Activated CD8-positive, alpha-beta memory T cell treated with anti-CD3 and anti-CD28 coated beads, Interleukin-2, amount 50 U/mL, for 1 hour (primary cell): ENCODE measurements around the gene FLRT1.
"Not testable (repeated sequence)": the region's sequence is repeated elsewhere in the genome, so short reads cannot be mapped to it uniquely, and the experiment has no call there.

Experiments used
- DNase-seq: peaks from one replicate; pipeline ENCODE4 v3.0.0-alpha.2; 2020; ENCODE audit errors: extremely low read depth

FLRT1 gene

DNA sequence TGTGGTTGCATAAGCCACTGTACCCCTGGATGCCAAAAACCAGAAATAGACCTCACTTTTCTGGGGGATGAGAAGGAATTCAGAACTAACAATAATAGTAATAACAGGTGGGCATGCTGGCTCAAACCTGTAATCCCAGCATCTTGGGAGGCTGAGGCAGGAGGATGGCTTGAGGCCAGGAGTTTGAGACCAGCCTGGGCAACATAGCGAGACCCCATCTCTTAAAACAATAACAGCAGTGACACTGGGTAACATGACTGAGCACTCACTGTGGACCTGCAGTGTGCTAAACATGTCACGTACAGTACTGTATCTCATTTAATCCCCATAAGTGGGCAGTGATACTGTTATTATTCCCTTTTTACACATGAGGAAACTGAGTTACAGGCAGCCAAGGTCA, 10.0 kb downstream of the FLRT1 start:
- no peak for DNase-seq

DNA sequence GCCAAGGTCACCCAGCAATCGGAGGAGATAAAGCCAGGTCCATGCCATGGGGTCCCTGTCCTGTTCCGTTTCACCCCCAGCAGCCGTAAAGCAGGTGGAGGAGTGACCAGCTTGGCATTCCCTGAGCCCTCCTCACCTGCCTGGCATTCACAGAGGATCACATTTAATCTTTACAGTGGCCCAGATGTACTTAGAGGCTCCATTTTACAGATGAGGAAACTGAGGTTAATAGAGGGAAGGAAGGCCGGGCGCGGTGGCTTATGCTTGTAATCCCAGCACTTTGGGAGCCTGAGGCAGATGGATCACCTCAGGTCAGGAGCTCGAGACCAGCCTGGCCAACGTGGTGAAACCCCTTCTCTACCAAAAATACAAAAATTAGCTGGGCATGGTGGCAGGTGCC, 11.6 kb downstream of the FLRT1 start:
- DNase-seq, result not testable (repeated sequence)

DNA sequence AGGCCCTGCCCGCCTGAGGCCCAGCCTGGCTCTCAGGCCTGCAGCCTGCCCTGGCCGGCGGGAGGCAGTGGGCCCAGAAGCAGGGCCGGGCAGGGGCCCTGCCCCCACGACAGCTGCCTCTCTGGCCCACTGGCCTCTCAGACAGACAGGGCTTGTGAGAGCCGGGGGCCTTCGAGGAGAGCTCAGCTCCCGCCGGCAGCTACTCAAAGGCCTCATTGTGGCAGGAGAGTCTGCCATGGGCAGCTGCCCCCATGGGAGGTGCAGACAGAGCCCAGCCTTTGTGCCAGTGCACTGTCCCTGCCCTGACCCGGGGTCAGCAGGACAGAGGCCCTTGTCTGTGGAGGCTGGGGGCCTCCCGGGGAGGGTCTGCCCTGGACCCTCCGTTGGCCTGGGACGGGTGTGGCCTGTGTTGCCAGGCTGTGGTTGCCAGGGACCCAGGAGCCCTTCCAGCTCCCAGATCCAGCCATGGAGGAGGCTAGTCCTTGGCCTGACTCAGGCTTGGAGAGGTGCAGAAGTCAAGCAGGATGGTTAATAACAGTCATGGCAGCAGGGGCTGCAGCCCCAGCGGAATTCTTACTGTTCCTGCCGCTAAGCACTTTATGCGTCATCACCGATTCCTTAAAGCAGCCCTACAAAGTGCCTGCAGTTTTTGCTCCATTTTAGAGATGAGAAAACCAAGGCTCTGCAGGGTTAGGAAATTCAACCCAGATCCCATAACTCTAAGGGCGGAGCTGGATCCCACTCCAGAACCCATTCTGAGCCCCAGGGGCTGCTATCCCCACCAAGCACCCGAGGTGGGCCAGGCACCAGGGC, 12.5 kb downstream of the FLRT1 start:
- DNase-seq, result no peak

DNA sequence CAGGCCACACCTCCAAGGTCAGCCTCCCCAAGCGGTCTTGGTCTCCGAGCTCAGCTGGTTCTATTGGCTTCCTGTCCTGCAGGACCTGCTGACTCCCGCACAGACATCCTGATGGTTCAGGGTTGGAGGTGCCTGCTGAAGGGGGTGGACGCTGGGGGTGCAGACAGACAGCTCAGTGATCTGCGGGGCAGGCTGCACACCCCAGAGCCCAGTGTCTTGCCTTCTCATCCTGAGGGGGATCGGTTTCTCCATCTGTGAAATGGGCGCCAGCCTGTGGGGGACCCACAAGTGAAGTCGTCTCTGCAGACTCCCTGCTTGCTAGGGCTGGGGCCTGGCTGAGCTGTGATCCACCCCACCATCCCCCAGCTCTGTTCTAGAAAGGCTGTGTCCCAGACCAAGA, 13.8 kb downstream of the FLRT1 start:
- no peak for DNase-seq

DNA sequence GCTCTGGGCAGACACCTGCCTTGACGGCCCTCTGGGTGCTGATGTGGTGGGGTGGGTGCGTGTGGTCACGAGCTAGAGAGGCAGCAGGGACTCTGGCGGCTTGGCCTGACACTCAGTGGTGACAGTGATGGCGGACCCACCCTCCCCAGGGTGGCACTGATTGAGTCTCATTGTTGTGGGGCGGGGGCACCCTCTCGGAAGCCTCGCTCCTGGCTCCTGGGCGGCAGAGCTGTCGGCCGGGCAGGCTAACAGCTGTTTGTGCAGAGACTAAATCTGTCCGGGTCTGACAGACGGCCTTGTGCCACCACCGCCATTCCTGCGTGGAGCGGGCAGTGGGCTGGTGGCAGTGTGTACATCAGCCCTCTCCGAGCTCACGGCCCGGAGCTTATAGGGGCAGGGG, 15.6 kb downstream of the FLRT1 start:
- DNase-seq, result no peak

DNA sequence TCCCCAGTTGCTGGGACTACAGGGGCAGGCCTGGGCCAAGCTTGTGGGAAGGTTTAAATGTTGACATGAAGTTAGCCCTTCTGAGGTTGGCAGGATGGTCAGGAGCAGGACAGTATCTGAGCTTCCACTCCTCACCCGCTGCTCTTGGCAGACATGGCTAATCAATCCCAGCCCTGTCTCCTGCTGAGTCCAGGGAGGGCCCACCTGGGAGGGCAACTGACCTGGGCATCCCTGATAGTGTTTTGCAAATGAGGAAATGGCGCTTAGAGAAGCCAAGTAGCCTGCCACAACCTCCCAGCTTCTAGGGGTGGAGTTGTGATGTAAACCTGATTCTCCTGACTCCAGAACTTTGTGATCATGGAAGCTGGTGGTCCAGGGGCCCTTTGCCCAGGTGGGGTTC, 16.7 kb downstream of the FLRT1 start:
- no peak for DNase-seq

DNA sequence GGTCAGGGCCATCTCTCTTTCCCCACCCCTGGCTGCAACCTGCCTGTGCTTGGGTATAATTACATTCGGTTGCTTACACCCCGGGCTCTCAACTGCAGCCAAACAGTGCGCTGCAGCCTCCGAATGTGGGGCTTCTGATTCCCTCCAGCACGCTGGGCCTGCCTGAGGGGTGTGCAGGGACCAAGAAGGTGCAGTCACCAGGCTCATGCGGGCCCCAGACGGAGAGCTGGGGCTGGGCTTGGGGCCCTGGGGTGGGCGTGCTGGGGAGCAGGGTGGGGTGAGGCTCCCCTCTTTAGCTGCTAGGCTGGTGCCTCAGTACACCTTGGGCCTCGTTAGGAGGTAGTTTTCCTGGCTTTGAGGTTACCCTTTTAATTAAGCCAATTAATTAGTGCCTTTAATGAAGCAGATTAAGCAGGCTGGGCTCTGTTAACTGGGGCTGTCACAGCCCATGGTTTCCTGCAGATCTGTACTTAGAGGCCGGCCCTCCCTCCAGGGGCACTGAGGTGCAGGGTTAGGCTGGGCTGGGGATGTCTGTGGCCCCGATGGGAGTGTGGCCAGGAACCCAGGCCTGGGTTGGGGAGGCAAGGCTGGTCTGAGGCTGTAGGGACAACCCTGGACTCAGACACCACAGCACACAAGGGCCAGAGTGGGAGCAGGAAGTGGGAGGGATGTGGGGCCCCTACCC, 17.3 kb downstream of the FLRT1 start:
- no peak for DNase-seq

DNA sequence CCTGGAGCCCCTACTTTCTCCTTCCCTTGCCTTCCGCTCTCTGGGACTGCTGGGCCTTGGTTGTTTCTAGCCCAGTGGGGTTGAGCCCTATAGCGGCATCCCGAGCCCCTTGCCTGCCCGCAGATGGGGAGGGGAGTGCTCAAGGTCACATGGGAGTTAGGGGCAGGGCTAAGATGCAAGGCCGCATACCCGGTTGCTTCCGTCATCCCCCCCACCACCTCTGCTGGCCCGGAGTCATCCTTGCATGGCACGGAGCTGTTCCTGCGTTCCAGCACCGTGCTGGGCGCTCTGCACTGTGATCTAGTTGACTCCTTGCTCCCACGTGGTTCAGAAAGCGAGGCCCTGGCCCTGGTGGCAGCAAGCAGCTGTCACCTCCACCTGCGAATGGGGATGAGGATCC, 18.0 kb downstream of the FLRT1 start:
- no peak for DNase-seq

DNA sequence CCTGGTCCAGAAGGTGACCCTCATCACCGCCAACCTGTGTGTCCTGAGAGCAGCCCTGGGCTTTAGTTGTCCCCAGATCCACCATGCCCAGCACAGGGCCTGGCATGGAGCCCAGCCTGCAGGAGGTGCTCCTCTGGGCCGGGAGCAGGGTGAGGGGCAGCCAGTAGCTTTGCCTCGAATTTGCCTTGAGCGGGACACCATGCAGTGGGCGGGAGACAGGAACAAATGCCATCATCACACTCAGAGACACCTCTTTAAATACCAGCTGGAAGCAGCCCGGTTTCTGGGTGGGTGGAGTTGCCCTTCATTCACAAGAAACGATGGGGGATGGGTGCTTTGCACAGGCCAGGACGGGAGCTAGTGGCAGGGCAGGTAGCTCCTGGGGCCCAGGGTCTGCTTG, 19.3 kb downstream of the FLRT1 start:
- no peak for DNase-seq

DNA sequence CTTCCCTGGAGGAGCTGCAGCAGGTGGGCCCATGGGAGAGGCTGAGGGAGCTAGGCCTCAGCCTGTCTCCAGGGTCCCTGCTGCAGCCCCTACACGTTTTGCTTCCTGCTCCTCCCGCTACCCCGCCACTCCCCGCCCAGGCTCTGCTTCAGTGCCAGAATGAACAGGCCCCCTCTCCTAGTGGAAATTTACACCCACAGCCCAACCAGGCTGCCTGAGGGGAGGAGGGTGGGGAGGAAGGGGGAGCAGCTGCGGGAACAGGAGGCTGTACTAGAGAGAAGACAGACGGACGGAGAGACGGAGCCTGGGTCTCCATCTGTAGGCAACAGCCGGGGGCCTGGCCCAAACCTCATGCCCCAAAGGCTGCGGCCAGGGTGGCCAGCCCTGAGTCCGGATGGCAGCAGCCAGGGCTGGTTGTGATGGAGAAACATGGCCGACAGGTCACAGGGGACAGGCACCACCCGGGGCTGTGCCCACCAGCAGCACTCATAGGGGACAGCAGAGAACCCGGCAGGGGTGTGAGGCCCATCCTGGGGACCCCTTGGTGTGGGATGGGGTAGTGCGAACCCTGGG, 20.6 kb downstream of the FLRT1 start:
- DNase-seq, result no peak

DNA sequence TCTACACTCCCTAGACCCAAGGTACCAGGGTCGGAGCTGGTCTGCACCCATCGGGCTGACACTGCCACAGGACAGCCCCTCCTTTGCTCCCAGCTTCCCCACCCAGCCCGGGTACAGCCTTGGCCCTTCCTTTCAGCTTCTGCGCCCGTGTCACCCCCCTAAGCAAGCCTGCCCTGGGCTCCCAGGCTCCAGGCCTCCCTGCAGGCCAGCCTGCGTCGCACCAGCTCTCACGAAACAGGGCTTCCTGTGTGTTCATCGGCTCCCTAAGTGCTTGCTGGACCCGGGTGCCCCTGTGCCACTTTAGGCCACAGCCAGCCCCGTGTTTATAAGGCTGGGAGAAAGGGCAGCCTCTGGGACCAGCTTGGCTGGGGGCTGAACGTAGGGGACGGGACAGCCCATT, 21.1 kb downstream of the FLRT1 start:
- DNase-seq, result no peak

DNA sequence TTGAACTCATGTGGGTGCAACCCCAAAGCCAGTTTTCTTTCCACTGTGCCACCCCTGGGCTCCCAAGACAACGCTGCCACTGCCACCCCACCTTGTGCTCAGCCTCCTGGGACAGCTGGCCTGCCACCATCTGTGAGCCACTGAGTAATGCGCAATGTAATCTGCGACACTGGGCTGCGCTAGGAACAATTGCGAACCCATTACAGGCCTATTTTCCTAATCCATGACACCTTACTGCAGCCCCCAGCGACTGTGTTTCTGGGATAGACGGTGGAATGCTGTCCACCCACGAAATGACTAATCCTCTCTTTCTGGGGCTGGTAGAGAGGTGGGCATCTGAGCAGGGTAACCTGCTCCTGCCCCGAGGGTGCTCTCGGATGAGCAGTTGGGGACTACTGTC, 22.2 kb downstream of the FLRT1 start:
- no peak for DNase-seq

DNA sequence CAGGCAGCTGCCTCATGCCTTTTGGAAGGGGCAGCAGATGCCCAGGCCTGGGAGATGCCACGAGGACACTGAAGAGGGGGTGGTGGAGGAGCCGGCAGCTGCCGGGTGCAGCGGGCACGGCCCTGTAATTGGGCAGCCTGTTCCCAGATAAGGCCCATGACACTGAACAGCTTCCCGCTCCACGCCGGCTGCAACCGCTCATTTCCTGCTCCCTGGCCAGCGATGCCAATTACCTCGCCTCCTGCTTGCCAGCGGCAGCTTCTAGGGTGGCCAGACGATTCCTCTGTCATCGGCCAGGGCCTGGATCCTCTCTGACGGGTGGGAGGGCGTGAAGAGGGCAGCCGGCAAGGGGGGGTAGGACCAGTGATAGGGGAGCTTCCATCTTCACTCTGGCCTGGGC, 22.8 kb downstream of the FLRT1 start:
- no peak for DNase-seq

DNA sequence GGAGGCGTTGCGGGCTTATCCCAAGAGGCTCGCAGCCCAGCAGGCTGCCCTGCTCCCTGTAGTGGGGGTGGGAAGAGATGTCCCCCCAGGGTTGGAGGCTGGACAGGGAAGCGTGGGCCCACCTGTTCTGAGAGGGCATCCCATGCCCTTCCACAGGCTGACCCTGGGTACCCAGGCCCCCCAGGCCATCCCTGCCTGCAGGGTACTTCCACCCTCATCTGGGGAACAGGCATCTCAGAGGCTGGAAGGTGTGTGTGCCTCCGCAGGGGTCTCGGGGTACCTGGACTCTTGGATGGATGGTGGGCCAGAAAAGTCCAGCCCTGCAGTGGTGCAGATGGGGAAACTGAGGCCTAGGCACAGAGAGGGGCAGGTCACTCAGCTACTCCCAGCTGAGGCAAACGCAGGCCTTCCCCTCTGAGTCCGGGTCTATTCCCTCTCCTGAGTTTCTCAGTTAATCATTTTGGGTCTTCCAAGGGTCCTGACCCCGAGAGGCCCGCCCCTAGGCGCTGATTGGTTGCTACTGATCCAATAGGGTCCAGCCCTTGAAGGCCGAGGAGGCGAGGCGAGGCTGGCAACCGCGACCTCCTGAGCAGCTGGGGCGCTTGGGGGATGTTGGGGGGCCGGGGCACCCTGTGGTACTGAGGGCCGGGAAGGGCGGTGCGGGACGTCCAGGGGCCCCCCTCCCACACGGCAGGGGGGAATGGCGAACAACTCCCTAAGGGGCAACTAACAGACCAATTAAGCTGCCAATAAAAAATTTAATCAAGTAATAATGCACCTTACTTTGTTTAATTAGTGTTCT, 23.8 kb downstream of the FLRT1 start:
- no peak for DNase-seq

DNA sequence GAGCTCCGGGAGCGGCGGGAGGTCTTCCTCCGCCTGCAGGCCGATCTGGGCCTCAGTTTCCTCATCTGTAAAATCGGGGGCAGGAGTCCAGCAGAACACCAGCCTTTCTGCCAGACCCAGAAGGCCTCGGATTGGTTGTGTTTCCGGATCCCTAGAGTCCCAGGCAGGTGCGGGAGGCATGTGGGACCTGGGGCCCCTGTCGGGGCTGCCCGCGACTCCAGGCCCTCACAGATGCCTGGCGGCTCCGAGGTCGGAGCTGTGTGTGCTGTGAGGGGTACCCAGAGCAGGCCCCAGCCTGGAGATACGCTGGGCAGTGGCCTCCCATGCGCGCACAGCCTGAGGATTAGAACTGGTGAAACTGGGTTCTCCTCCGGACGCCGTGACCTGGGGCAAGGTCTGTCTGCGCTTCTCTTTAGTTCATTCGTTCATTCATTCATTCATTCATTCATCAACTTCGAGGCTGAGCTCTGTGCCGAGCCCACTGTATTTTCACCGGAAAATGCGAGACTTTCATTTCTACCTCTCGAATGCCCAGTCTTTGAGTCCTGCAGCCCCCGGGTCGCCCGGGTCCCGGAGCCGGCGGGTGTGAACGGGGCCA, 24.6 kb downstream of the FLRT1 start:
- DNase-seq, result no peak

DNA sequence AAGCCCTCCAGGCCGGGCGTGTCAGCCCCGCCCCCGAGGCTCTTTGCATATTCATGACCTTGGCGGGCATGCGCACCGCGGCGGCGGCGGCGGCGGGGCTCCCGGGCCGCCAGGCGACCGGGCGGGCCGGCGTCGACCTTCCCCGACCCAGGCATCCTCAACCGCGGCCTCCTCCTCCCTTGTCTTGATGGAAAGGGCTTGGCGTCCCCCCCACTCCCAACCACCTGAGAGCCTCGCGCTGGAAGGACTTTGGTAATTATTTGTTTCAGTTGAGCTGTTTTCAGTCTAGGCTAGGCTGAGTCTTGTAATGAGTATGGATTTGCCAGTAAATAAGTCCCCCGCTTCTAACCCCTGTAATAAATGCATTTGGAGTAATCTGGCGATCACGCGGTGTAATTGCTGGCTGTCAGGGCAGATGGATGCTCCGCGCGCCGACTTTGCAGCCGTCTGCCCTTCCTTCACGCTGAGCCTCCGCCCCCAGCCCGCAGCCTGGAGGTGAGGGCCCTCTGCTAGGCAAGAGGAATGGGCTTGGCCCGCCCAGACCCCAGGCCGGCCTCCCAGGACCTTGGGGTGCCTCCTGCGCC, 25.2 kb downstream of the FLRT1 start:
- peak; percentile 17 for DNase-seq

DNA sequence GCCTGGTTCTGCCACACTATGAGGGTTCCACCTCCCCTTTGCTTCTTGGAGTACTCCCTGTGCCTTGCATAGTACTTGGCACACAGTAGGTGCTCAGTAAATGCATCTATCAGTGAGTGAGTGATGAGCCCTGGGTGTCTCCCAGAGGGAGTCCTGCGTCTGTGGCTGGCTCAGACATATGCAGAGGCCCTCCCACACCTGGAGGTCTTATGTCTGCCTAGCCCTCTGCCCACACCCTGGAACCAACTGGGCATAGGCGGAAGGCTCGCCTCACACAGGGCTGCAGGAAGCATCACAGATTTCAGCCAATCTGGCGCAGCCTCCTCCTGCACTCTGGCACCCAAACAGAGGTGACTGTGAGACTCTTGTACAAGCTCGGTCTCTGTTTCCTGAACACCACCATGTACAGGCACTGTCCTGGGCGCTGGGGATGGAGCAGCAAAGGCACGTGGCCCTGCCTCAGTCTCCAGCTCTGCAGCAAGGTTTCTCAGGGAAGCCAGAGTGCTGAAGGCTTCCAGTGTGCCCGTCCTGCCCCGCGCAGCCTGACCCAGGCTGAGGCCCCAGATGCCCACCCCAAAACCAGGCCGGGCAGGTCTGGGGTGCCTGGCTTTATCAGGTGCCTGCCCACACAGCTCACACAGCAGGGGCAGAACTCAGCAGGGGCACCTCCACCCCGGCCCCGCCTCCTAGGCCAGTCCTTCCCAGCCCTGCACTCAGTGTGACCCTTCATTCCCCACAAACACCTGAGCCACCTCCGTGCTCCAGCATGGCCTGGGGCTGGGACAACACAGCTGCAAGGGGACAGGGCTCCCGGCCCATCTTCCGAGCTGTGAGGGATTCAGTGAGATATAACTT, 26.7 kb downstream of the FLRT1 start:
- no peak for DNase-seq

DNA sequence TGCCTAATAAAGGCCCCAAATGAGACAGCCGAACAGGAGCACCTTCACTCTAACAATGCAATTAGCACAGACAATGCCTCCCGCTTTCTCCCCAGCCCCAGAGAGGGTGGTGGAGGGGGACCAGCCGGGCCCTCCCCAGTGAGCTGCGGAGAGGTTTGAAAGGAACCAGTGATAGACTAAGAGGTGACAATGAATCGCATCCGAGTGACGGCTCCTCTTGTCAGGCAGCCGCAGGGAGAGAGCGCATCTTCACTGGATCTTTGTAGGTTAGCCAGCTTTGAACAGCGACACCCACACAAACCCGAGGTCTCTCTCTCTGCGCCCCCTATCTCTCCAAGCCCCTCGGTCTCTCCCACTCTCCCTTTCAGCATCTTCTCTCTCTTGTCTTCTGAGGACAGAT, 28.0 kb downstream of the FLRT1 start:
- DNase-seq, result no peak

DNA sequence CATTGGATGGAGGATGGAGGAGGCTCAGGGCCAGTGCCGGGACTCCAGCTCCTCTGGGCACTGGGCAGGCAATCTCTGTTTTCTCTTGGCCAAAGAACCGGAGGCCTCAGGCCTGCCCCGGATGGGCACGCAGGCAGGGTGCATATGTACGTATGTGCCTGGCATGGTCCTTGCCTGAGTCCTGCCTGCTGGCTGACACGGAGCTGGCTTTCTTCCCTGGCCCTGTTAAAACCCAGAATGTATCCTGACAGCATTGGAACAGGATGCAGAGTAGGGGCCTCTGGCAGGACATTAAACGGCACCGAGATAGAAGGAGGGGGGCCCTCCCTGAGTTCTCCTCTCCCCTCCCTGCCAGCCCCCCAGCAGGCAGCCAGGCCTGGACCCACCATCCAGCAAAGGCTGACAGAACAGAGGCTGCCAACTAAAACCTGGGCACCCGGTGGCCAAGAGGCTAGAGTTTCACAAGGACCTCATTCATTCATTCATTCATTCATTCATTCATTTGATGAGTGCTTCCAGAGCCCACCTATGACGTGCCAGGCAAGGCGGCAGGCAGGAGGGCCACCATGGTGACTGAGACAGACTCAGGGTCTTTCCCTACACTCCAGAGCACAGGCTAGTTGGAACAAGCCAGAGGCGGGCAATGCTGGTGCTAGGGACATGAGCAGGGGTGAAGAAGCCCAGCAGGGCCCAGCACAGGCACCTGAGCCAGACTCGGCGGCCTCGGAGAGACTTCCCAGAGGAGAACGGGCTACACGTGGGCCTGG, 28.8 kb downstream of the FLRT1 start:
- DNase-seq, result no peak

DNA sequence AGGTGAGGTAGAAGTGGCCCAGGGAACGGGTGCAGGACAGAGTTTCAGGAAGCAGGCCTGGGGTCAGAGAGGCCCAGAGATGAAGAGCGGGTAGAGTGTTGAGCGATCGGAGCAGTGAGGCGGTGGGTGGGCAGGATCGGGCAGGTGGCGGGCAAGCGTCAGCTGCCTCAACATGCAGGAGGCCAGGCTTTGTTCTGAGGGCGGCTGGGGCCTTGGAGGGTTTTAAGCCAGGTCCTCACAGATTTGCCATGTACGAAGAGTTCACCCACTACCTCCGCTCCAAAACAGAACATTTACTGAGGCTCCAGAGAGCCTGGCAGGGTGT, 29.4 kb downstream of the FLRT1 start:
- DNase-seq, result no peak
